Peyer's patch (tissue), 4 donors: ENCODE data around the gene ZNF234. TPM values are rescaled to one million over a fixed set of nuclear protein-coding genes. Genes with fewer than 3 reads are reported as not detected.

Experiments
- DNase-seq, 3 donors: peaks; one replicate each; pipeline ENCODE4 v3.0.0-alpha.2; 2017 to 2019
- H3K27ac ChIP-seq, 4 donors: fragments of 200-600 bp; sonication (generic); one replicate each; pipeline ENCODE4 v1.5.1; 2016 to 2019
- H3K27me3 ChIP-seq, 2 donors: fragments of 200-600 bp; sonication (generic); one replicate each; pipeline ENCODE4 v1.5.1; 2019
- H3K36me3 ChIP-seq, 3 donors: fragments of 200-600 bp; sonication (generic); one replicate each; pipeline ENCODE4 v1.5.1; 2016 to 2019
- H3K4me1 ChIP-seq, 4 donors: fragments of 200-600 bp; sonication (generic); one replicate each; pipeline ENCODE4 v1.5.1; 2016 to 2019
- H3K4me3 ChIP-seq, 4 donors: fragments of 200-600 bp; sonication (generic); 1 replicate in 3 of 4; 2 replicates in 1 of 4; pipeline ENCODE4 v1.5.1; 2016 to 2019; ENCODE audit warnings: mild to moderate bottlenecking in 1 of 4
- H3K9me3 ChIP-seq, 4 donors: fragments of 200-600 bp; sonication (generic); one replicate each; pipeline ENCODE4 v1.5.1; 2016 to 2019; ENCODE audit warnings: mild to moderate bottlenecking in 1 of 4
- POLR2A ChIP-seq, 2 donors: fragments of 450-650 bp; IDR thresholded peaks; one replicate each; pipeline ENCODE4 v1.5.1; 2017; ENCODE audit warnings: antibody characterized with exemption in 2 of 2, mild to moderate bottlenecking in 2 of 2, moderate library complexity in 2 of 2
- total RNA-seq, 4 donors: library from RNA; depleted of rRNA; stranded (reverse); fragments of >200 nt; gene quantifications; one replicate each; pipeline ENCODE4 v1.1.0, GENCODE V29; 2016
- TF ChIP-seq, protein P1 (sequence below), 6 experiments: fragments of 450-650 bp in 4 of 6; fragments of 200-600 bp in 2 of 6; sonication (generic) in 1 of 6; IDR thresholded peaks; one replicate each; pipeline ENCODE4 v1.5.1; 2017 to 2019; ENCODE audit warnings: antibody characterized with exemption in 6 of 6, mild to moderate bottlenecking in 3 of 6, moderate library complexity in 1 of 6

The ZNF234 gene
- total RNA-seq, 4 donors from 2014 or later, result 4.2 to 14.9 (median 10.3) TPM

DNA sequence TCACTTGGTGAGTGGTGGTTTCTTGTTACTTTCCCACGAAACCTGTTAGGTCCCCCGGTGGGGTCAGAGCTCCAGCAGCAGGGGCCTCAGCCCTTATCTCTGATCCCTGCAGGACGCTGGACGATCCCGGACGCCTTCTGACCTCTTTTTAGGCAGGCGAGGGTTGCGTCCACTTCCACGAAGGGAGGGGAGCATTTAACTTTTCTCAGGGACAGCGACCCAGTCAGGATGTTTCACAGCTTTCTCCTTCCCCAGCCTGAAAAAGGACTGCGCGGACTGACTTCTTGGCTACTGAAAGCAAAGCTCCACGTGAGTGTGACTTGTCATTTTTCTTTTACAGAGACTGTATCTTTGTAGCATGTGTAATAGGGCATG, 692 bp downstream of the ZNF234 start:
- Histone ChIP-seq H3K9me3 (no peaks in the 10 kb centered on the region), H3K27me3 (no peaks in the 10 kb centered on the region), H3K36me3 (peaks cover 0 to 29% (median 0%) of the 10 kb centered on the region in 3 donors), H3K27ac (peak overlapping the region in 2 of 4 donors; percentile 58 to 78), H3K4me1 (peaks cover 0 to 5% (median 0%) of the 10 kb centered on the region in 4 donors), H3K4me3 (peak overlapping the region; percentile 66 to 93 (median 71))
- no peak for DNase-seq
- no peak for TF ChIP-seq POLR2A (IDR thresholded peaks at IDR 0.05)

DNA sequence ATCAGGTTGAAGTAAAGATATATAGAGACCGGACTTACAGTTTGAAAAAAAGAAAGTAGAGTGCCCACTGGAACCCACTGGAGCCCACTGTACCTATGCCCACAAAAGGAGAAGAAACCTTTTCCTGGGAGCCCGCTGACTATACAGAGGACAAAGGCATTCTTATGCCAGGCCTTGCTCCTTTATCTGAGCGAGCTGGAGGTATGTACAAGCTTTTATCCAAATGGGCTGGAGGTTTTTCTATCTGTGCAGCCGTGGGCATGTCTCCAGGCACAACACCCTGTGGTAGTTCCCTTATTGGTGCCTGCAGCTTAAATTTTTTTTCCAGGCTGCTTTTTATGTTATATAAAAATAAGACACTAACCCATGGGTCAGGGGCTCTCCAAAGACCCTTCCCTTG, 8.4 kb downstream of the ZNF234 start:
- TF ChIP-seq, protein P1, sequence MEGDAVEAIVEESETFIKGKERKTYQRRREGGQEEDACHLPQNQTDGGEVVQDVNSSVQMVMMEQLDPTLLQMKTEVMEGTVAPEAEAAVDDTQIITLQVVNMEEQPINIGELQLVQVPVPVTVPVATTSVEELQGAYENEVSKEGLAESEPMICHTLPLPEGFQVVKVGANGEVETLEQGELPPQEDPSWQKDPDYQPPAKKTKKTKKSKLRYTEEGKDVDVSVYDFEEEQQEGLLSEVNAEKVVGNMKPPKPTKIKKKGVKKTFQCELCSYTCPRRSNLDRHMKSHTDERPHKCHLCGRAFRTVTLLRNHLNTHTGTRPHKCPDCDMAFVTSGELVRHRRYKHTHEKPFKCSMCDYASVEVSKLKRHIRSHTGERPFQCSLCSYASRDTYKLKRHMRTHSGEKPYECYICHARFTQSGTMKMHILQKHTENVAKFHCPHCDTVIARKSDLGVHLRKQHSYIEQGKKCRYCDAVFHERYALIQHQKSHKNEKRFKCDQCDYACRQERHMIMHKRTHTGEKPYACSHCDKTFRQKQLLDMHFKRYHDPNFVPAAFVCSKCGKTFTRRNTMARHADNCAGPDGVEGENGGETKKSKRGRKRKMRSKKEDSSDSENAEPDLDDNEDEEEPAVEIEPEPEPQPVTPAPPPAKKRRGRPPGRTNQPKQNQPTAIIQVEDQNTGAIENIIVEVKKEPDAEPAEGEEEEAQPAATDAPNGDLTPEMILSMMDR (IDR thresholded peaks at IDR 0.05), result no peak
- no peak for TF ChIP-seq POLR2A (IDR thresholded peaks at IDR 0.05)
- peaks cover 0 to 14% (median 1%) of the 10 kb centered on the region in 4 donors for H3K9me3 ChIP-seq
- peaks cover 0 to 96% (median 2%) of the 10 kb centered on the region in 3 donors for H3K36me3 ChIP-seq
- H3K4me1 ChIP-seq, result no peaks in the 10 kb centered on the region
- no peaks in the 10 kb centered on the region for H3K27me3 ChIP-seq
- no peak overlapping the region for H3K27ac ChIP-seq
- H3K4me3 ChIP-seq, result no peak overlapping the region
- no peak for DNase-seq

DNA sequence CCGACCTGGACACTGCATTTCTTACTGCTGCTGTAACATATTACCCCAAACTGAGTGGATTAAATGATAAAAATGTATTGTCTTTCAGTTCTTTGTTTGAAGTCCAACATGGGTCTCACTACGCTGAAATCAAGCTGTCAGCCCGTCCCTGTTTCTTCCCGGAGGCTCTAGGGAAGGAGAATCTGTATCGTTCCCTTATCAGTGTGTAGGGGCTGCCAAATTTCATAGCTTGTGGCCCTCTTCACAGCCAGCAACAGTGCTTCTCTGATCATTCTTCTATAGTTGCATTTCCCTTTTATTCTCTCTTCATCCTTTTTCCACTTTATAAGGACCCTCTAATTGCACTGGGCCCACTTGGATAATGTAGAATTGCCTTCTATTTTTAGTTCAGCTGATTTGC, 10.1 kb downstream of the ZNF234 start:
- Histone ChIP-seq H3K27ac (no peak overlapping the region), H3K4me3 (no peak overlapping the region), H3K9me3 (peaks cover 0 to 31% (median 10%) of the 10 kb centered on the region in 4 donors), H3K36me3 (peaks cover 0 to 97% (median 8%) of the 10 kb centered on the region in 3 donors), H3K27me3 (no peaks in the 10 kb centered on the region), H3K4me1 (no peaks in the 10 kb centered on the region)
- TF ChIP-seq POLR2A (IDR thresholded peaks at IDR 0.05), result no peak
- TF ChIP-seq, protein P1 (IDR thresholded peaks at IDR 0.05), result no peak
- no peak for DNase-seq

GRCh38 chr19:44156475-44156874, 15.1 kb downstream of the ZNF234 start:
- H3K9me3 ChIP-seq, result peaks cover 0 to 71% (median 21%) of the 10 kb centered on the region in 4 donors
- no peak overlapping the region for H3K27ac ChIP-seq
- DNase-seq, result no peak
- TF ChIP-seq, protein P1 (IDR thresholded peaks at IDR 0.05), result no peak
- TF ChIP-seq POLR2A (IDR thresholded peaks at IDR 0.05), result no peak
- no peaks in the 10 kb centered on the region for H3K4me1 ChIP-seq
- H3K36me3 ChIP-seq, result peaks cover 0 to 65% (median 5%) of the 10 kb centered on the region in 3 donors
- no peaks in the 10 kb centered on the region for H3K27me3 ChIP-seq
- H3K4me3 ChIP-seq, result no peak overlapping the region

GRCh38 chr19:44163789-44164188, 22.4 kb downstream of the ZNF234 start:
- no peak for TF ChIP-seq POLR2A (IDR thresholded peaks at IDR 0.05)
- TF ChIP-seq, protein P1 (IDR thresholded peaks at IDR 0.05), result no peak
- Histone ChIP-seq H3K9me3 (peaks cover 0 to 37% (median 5%) of the 10 kb centered on the region in 4 donors), H3K4me3 (no peak overlapping the region)

DNA sequence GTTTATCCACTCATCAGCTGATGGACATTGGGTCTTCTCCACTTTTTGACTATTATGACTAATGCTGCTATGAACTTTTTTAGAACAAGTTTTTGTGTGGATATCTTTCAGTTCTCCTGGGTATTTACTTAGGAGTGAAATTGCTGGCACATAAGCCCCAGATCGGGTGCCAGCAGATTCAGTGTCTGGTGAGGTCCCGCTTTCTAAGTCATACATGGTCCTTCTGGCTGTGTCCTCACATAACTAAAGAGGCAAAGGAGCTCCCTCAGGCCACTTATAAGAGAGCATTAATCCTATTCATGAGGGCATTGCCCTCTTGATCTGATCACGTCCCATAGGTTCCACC, 22.9 kb downstream of the ZNF234 start:
- Histone ChIP-seq H3K4me1 (peaks cover 0 to 15% (median 3%) of the 10 kb centered on the region in 4 donors), H3K4me3 (peak overlapping the region; percentile 64 to 88 (median 78)), H3K36me3 (peaks cover 0 to 27% (median 0%) of the 10 kb centered on the region in 3 donors), H3K27ac (peak overlapping the region; percentile 77 to 85 (median 79)), H3K27me3 (no peaks in the 10 kb centered on the region), H3K9me3 (peaks cover 0 to 31% (median 2%) of the 10 kb centered on the region in 4 donors)
- no peak for DNase-seq
- TF ChIP-seq POLR2A (IDR thresholded peaks at IDR 0.05), result no peak
- TF ChIP-seq, protein P1 (IDR thresholded peaks at IDR 0.05), result no peak

More at GRCh38 chr19:44163789-44164188, 22.4 kb downstream of the ZNF234 start:
- no peak for DNase-seq
- peaks cover 0 to 23% (median 0%) of the 10 kb centered on the region in 3 donors for H3K36me3 ChIP-seq
- H3K27me3 ChIP-seq, result no peaks in the 10 kb centered on the region
- no peak overlapping the region for H3K27ac ChIP-seq
- H3K4me1 ChIP-seq, result peaks cover 0 to 15% (median 3%) of the 10 kb centered on the region in 4 donors
